HFF-Myc (cell line): ENCODE data around the gene MAN2A2.

Source experiments
- DNase-seq: peaks from one replicate; pipeline ENCODE4 v3.0.0-alpha.2; 2011; ENCODE audit warnings: low read depth; ENCODE audit errors: extremely low read depth
- H3K4me3 ChIP-seq: replicated peaks from 2 replicates; pipeline ENCODE4 v1.5.1; 2011; ENCODE audit warnings: low read depth, mild to moderate bottlenecking, control low read depth, low read length
- TF ChIP-seq, protein P1 (sequence below): IDR thresholded peaks from 2 replicates; pipeline ENCODE4 v1.5.1; 2012; ENCODE audit warnings: mild to moderate bottlenecking, low read depth, low read length, control low read depth; ENCODE audit errors: missing control alignments

The MAN2A2 gene

DNA sequence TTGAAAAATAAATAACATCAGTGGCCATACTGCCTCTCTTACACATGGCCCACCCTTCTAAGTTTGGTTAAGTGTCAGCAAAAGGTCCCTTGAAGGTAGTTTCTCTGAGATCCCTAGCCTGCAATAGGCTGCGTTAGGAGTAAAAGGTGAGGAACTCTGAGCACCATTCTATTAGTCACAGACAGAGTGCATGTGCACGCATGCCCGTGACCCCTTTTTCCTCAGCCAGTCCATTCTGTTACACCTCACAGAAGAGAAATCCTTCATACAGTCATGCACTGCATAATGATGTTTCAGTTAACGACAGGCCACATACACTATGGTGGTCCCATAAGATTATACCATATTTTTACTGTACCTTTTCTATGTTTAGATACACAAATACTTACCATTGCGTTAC lies 64.1 kb downstream of the MAN2A2 start:
- H3K4me3 ChIP-seq, result no peak overlapping the region
- DNase-seq, result no peak
- TF ChIP-seq, protein P1, sequence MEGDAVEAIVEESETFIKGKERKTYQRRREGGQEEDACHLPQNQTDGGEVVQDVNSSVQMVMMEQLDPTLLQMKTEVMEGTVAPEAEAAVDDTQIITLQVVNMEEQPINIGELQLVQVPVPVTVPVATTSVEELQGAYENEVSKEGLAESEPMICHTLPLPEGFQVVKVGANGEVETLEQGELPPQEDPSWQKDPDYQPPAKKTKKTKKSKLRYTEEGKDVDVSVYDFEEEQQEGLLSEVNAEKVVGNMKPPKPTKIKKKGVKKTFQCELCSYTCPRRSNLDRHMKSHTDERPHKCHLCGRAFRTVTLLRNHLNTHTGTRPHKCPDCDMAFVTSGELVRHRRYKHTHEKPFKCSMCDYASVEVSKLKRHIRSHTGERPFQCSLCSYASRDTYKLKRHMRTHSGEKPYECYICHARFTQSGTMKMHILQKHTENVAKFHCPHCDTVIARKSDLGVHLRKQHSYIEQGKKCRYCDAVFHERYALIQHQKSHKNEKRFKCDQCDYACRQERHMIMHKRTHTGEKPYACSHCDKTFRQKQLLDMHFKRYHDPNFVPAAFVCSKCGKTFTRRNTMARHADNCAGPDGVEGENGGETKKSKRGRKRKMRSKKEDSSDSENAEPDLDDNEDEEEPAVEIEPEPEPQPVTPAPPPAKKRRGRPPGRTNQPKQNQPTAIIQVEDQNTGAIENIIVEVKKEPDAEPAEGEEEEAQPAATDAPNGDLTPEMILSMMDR, result no peak

DNA sequence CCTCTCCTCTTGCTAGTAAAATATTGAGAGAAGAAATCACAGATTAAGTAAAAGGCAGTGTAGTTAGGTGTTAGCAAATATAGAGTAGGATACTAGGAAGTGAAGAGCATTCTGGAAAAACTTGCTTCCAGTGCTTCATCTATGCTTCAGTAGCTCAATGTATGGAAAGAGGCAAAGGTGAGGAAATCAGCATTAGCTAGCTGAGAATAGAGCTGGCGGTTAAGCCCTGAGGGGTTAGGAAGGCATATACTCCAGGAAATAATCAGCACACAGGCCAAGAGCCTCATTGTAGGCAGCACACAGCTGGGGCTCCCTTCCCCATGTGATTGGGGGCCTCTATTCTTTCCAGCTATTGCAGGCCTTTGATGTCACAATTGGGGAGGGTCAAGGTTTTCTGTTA lies 65.3 kb downstream of the MAN2A2 start:
- DNase-seq, result no peak
- no peak overlapping the region for H3K4me3 ChIP-seq
- TF ChIP-seq, protein P1, result no peak

DNA sequence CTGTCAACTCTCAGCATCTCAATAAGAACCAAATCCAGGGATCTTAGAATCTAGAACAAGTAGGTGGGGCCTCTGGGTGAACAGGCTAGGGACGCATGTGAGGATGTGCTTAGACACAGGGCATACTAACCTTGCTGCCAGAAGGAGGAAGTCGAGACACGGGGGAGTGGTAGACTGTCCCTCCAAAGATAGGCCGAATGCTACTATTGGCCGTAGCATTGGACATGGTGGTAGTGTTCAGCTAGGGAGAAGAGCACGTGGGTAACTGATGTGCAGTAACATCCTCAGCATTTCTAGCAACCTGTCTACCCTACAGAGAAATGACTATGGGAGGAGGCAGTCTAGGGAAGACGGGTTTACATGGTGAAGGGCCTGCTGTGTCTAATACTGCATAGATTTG lies 67.2 kb downstream of the MAN2A2 start:
- TF ChIP-seq, protein P1, result no peak
- DNase-seq, result no peak
- H3K4me3 ChIP-seq, result no peak overlapping the region

DNA sequence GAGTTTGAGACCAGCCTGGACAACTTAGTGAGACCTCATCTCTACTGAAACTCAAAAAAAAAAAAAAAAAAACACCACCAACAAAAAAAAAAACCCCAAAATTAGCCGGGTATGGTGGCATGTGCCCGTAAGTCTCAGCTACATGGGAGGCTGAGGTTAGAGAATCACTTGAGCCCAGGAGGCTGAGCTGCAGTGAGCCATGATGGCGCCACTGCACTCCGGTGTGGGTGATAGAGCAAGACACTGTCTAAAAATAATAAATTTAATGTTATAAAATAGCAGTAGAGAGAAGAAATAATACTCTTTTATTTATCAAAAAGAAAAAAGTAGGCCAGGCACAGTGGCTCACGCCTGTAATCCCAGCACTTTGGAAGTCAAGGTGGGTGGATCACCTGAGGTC lies 69.0 kb downstream of the MAN2A2 start:
- TF ChIP-seq, protein P1, result no peak
- no peak overlapping the region for H3K4me3 ChIP-seq
- DNase-seq, result no peak
